SK-N-SH (cell line): ENCODE measurements around the gene CSRP3. TPM values are rescaled to one million over a fixed set of nuclear protein-coding genes. Genes with fewer than 3 reads are reported as not detected.

ENCODE experiments used
- CTCF ChIA-PET: fragments of 300-600, 350-600 bp; formaldehyde crosslinking; extraction: SDS; loops from one replicate; lab custom pipeline; 2021; lab: Yijun Ruan, JAX
- POLR2A ChIA-PET: fragments of 350-600 bp; sonication (Branson Sonifier 250); formaldehyde crosslinking; extraction: SDS; loops from one replicate; lab custom pipeline; 2020; ENCODE audit warnings: antibody characterized with exemption, inconsistent platforms; lab: Yijun Ruan, JAX
- DNase-seq: peaks from one replicate; pipeline ENCODE4 v3.0.0; 2012
- H2AFZ ChIP-seq: fragments of 200-600 bp; sonication (generic); 2 replicates; pipeline ENCODE4 v1.8.1; 2016; ENCODE audit warnings: antibody characterized with exemption, mild to moderate bottlenecking, low read depth
- H3F3A ChIP-seq: fragments of 200-600 bp; sonication (generic); replicated peaks from 2 replicates; pipeline ENCODE3; 2016; ENCODE audit warnings: antibody characterized with exemption, mild to moderate bottlenecking; ENCODE audit not compliant: insufficient read depth
- H3K27ac ChIP-seq, 2 experiments: fragments of 200-500 bp in 1 of 2; fragments of 200-600 bp in 1 of 2; sonication (Bioruptor generic) in 1 of 2; sonication (generic), shearing (Covaris generic) in 1 of 2; 2 replicates each; pipeline versions ENCODE4 v1.5.1 to v1.6.1; 2014 to 2016; ENCODE audit warnings: low read depth in 2 of 2, inconsistent platforms in 1 of 2, low read length in 1 of 2, mild to moderate bottlenecking in 1 of 2, mixed read lengths in 1 of 2
- H3K27me3 ChIP-seq: fragments of 200-600 bp; sonication (generic), shearing (Covaris generic); 2 replicates; pipeline ENCODE4 v1.6.1; 2016; ENCODE audit warnings: mixed run types; ENCODE audit not compliant: insufficient read depth
- H3K36me3 ChIP-seq, 2 experiments: fragments of 200-500 bp in 1 of 2; fragments of 200-600 bp in 1 of 2; sonication (Bioruptor generic) in 1 of 2; sonication (generic) in 1 of 2; replicated peaks in 1 of 2; 2 replicates each; pipeline versions ENCODE3 to v1.5.1; 2014 to 2016; ENCODE audit warnings: low read length in 1 of 2, mild to moderate bottlenecking in 1 of 2; ENCODE audit not compliant: insufficient read depth in 2 of 2, control insufficient read depth in 1 of 2
- H3K4me1 ChIP-seq, 2 experiments: fragments of 200-500 bp in 1 of 2; fragments of 200-600 bp in 1 of 2; sonication (Bioruptor generic) in 1 of 2; sonication (generic), shearing (Covaris generic) in 1 of 2; 2 replicates each; pipeline versions ENCODE4 v1.5.1 to v1.6.1; 2014 to 2016; ENCODE audit warnings: low read depth in 1 of 2, low read length in 1 of 2, mixed run types in 1 of 2; ENCODE audit not compliant: insufficient read depth in 2 of 2, control insufficient read depth in 1 of 2
- H3K4me2 ChIP-seq: fragments of 200-600 bp; sonication (generic), shearing (Covaris generic); 2 replicates; pipeline ENCODE4 v1.6.1; 2017; ENCODE audit warnings: mixed run types
- H3K4me3 ChIP-seq, 2 experiments: fragments of 200-500 bp in 1 of 2; fragments of 200-600 bp in 1 of 2; sonication (Bioruptor generic) in 1 of 2; sonication (generic), shearing (Covaris generic) in 1 of 2; 2 replicates each; pipeline versions ENCODE4 v1.5.1 to v1.8.1; 2014 to 2016; ENCODE audit warnings: low read depth in 2 of 2, inconsistent platforms in 1 of 2, low read length in 1 of 2, mild to moderate bottlenecking in 1 of 2, mixed read lengths in 1 of 2, moderate library complexity in 1 of 2
- H3K79me2 ChIP-seq: fragments of 200-600 bp; sonication (generic); 2 replicates; pipeline ENCODE4 v1.8.1; 2017; ENCODE audit warnings: mild to moderate bottlenecking; ENCODE audit not compliant: insufficient read depth
- H3K9ac ChIP-seq: fragments of 200-600 bp; sonication (generic); 2 replicates; pipeline ENCODE4 v1.6.1; 2017; ENCODE audit warnings: mixed run types
- H3K9me2 ChIP-seq: fragments of 200-600 bp; sonication (generic); 2 replicates; pipeline ENCODE4 v1.6.1; 2017; ENCODE audit warnings: mixed run types
- H3K9me3 ChIP-seq: fragments of 200-600 bp; sonication (generic); 2 replicates; pipeline ENCODE4 v1.6.1; 2017; ENCODE audit warnings: mixed run types, mild to moderate bottlenecking, moderate library complexity
- H4K20me1 ChIP-seq: fragments of 200-600 bp; sonication (generic); 2 replicates; pipeline ENCODE4 v1.6.1; 2017; ENCODE audit warnings: mild to moderate bottlenecking, mixed run types; ENCODE audit not compliant: insufficient read depth
- CHD2 ChIP-seq: fragments of 150-350 bp; IDR thresholded peaks from 2 replicates; pipeline ENCODE4 v1.6.1; 2018; ENCODE audit warnings: low read length; ENCODE audit not compliant: partially characterized antibody
- EP300 ChIP-seq, 2 experiments: IDR thresholded peaks; 2 replicates each; pipeline versions ENCODE4 v1.4.0 to v1.6.1; 2012; ENCODE audit warnings: borderline replicate concordance in 1 of 2, low read depth in 1 of 2, low read length in 1 of 2
- EZH2phosphoT487 ChIP-seq: fragments of 200-600 bp; sonication (generic); IDR thresholded peaks from 2 replicates; pipeline ENCODE4 v1.6.1; 2017; ENCODE audit warnings: low read depth, mixed run types, mild to moderate bottlenecking, antibody characterized with exemption, moderate library complexity, borderline replicate concordance
- FOXM1 ChIP-seq: IDR thresholded peaks from 2 replicates; pipeline ENCODE4 v1.4.0; 2012; ENCODE audit warnings: low read depth, mild to moderate bottlenecking
- GABPA ChIP-seq: IDR thresholded peaks from 2 replicates; pipeline ENCODE4 v1.4.0; 2012; ENCODE audit warnings: low read depth, mild to moderate bottlenecking
- GATA2 ChIP-seq: sonication (generic); formaldehyde crosslinking; IDR thresholded peaks from 2 replicates; pipeline ENCODE4 v1.5.0; 2020; ENCODE audit warnings: mild to moderate bottlenecking, missing genetic modification reagents
- MEF2A ChIP-seq: IDR thresholded peaks from 2 replicates; pipeline ENCODE4 v1.4.0; 2012; ENCODE audit warnings: low read depth, borderline replicate concordance
- MXI1 ChIP-seq: IDR thresholded peaks from 2 replicates; pipeline ENCODE4 v1.6.1; 2012; ENCODE audit warnings: mild to moderate bottlenecking, low read depth, low read length, improper control_type of control experiment
- NRF1 ChIP-seq: IDR thresholded peaks from 2 replicates; pipeline ENCODE4 v1.6.1; 2012; ENCODE audit warnings: low read depth, mild to moderate bottlenecking, low read length
- RAD21 ChIP-seq: IDR thresholded peaks from 2 replicates; pipeline ENCODE4 v1.6.1; 2012; ENCODE audit warnings: mild to moderate bottlenecking, low read length
- REST ChIP-seq: IDR thresholded peaks from 2 replicates; pipeline ENCODE4 v1.6.1; 2012; ENCODE audit warnings: mild to moderate bottlenecking, low read depth, low read length, moderate library complexity
- RFX5 ChIP-seq: IDR thresholded peaks from 2 replicates; pipeline ENCODE4 v1.6.1; 2012; ENCODE audit warnings: mild to moderate bottlenecking, improper control_type of control experiment, low read length
- SIN3A ChIP-seq: IDR thresholded peaks from 2 replicates; pipeline ENCODE4 v1.6.1; 2012; ENCODE audit warnings: low read depth, mild to moderate bottlenecking, low read length, moderate library complexity, borderline replicate concordance
- SMC3 ChIP-seq: IDR thresholded peaks from 2 replicates; pipeline ENCODE4 v1.6.1; 2012; ENCODE audit warnings: low read depth, low read length, improper control_type of control experiment
- TCF12 ChIP-seq: IDR thresholded peaks from 2 replicates; pipeline ENCODE4 v1.4.0; 2012
- TEAD4 ChIP-seq: IDR thresholded peaks from 2 replicates; pipeline ENCODE4 v1.4.0; 2012; ENCODE audit warnings: mild to moderate bottlenecking, borderline replicate concordance; ENCODE audit not compliant: insufficient read depth
- USF1 ChIP-seq: IDR thresholded peaks from 2 replicates; pipeline ENCODE4 v1.4.0; 2012; ENCODE audit warnings: low read depth, borderline replicate concordance
- WGBS: methylation state at CpG from one replicate; pipeline ENCODE4 v1.1.6; 2017; ENCODE audit warnings: low lambda C conversion rate; 5-methylcytosine and 5-hydroxymethylcytosine counted together
- polyA plus RNA-seq, 3 experiments: library from polyadenylated mRNA; depleted of rRNA; stranded (reverse); fragments of >200 nt; gene quantifications; 2 replicates each; pipeline ENCODE4 v1.2.3, GENCODE V29; 2012
- TF ChIP-seq, protein P1 (sequence below): fragments of 200-600 bp; sonication (generic); IDR thresholded peaks from 2 replicates; pipeline ENCODE4 v1.6.1; 2017; ENCODE audit warnings: antibody characterized with exemption, mild to moderate bottlenecking, moderate library complexity
- TF ChIP-seq, protein P2 (sequence below): fragments of 150-350 bp; IDR thresholded peaks from 2 replicates; pipeline ENCODE4 v1.6.1; 2016; ENCODE audit warnings: mild to moderate bottlenecking, low read depth, low read length
- TF ChIP-seq, protein P3 (sequence below): IDR thresholded peaks from 2 replicates; pipeline ENCODE4; 2012

CSRP3 gene
- polyA plus RNA-seq, 1 of the 3 experiments (the other 2 are of a cell fraction): not detected

- no peak for DNase-seq
- no peak overlapping the region for H3K4me2 ChIP-seq
- H3K27ac ChIP-seq: no peak overlapping the region
- H3K9me2 ChIP-seq: no peaks in the 10 kb centered on the region
- no peak overlapping the region for H3K9ac ChIP-seq
- no peak overlapping the region for H3K4me3 ChIP-seq
- TF ChIP-seq, protein P1, sequence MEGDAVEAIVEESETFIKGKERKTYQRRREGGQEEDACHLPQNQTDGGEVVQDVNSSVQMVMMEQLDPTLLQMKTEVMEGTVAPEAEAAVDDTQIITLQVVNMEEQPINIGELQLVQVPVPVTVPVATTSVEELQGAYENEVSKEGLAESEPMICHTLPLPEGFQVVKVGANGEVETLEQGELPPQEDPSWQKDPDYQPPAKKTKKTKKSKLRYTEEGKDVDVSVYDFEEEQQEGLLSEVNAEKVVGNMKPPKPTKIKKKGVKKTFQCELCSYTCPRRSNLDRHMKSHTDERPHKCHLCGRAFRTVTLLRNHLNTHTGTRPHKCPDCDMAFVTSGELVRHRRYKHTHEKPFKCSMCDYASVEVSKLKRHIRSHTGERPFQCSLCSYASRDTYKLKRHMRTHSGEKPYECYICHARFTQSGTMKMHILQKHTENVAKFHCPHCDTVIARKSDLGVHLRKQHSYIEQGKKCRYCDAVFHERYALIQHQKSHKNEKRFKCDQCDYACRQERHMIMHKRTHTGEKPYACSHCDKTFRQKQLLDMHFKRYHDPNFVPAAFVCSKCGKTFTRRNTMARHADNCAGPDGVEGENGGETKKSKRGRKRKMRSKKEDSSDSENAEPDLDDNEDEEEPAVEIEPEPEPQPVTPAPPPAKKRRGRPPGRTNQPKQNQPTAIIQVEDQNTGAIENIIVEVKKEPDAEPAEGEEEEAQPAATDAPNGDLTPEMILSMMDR: no peak
- TF ChIP-seq, protein P2, sequence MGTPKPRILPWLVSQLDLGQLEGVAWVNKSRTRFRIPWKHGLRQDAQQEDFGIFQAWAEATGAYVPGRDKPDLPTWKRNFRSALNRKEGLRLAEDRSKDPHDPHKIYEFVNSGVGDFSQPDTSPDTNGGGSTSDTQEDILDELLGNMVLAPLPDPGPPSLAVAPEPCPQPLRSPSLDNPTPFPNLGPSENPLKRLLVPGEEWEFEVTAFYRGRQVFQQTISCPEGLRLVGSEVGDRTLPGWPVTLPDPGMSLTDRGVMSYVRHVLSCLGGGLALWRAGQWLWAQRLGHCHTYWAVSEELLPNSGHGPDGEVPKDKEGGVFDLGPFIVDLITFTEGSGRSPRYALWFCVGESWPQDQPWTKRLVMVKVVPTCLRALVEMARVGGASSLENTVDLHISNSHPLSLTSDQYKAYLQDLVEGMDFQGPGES: no peak
- TF ChIP-seq GATA2 (CRISPR knock-in tag): no peak
- TF ChIP-seq USF1: no peak
- TF ChIP-seq SIN3A: no peak
- TF ChIP-seq RAD21: no peak
- no peak for TF ChIP-seq RFX5
- TF ChIP-seq GABPA: no peak
- TF ChIP-seq FOXM1: no peak
- TF ChIP-seq MXI1: no peak
- no peak for TF ChIP-seq REST
- TF ChIP-seq, protein P3, sequence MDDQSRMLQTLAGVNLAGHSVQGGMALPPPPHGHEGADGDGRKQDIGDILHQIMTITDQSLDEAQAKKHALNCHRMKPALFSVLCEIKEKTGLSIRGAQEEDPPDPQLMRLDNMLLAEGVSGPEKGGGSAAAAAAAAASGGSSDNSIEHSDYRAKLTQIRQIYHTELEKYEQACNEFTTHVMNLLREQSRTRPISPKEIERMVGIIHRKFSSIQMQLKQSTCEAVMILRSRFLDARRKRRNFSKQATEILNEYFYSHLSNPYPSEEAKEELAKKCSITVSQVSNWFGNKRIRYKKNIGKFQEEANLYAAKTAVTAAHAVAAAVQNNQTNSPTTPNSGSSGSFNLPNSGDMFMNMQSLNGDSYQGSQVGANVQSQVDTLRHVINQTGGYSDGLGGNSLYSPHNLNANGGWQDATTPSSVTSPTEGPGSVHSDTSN: no peak
- no peak for TF ChIP-seq TEAD4
- TF ChIP-seq EZH2phosphoT487: no peak
- TF ChIP-seq EP300 (IDR thresholded peaks at IDR 0.05; ENCODE audit: borderline replicate concordance in 1 of 2, low read depth in 1 of 2, low read length in 1 of 2): no peak
- TF ChIP-seq NRF1: no peak
- TF ChIP-seq CHD2: no peak
- no peak for TF ChIP-seq MEF2A
- TF ChIP-seq TCF12: no peak
- TF ChIP-seq SMC3: no peak
- no peaks in the 10 kb centered on the region for H3K36me3 ChIP-seq
- H3K79me2 ChIP-seq: no peaks in the 10 kb centered on the region
- no peaks in the 10 kb centered on the region; the same call in 1 of the 2 replicates for H3K27me3 ChIP-seq
- CTCF ChIA-PET: interaction anchor here (0.6 to 1.0 kb wide), 2 partner anchors 55 to 134 kb away, joined by 3 read pairs; no protein-coding TSS in a partner anchor
- no peak overlapping the region for H2AFZ ChIP-seq
- no peaks in the 10 kb centered on the region for H4K20me1 ChIP-seq
- H3F3A ChIP-seq: no peaks in the 10 kb centered on the region
- POLR2A ChIA-PET: no interaction called here
- H3K9me3 ChIP-seq: no peaks in the 10 kb centered on the region
- peaks cover 3 to 7% of the 10 kb centered on the region in 2 experiments; a peak in 3 of 4 replicates for H3K4me1 ChIP-seq
- 74% methylated on average over 5 of the region's 5 CpGs for WGBS
These were observed 3.1 kb upstream of the CSRP3 start for GRCh38 chr11:19204836-19205235.
